Left ventricle myocardium inferior (tissue), 1 donor: ENCODE data around the gene CERK. TPM values are rescaled to one million over a fixed set of nuclear protein-coding genes. Genes with fewer than 3 reads are reported as not detected.

Source experiments
- DNase-seq: peaks from one replicate; pipeline ENCODE4 v3.0.0-alpha.2; 2020
- H3K27ac ChIP-seq: fragments of 200-600 bp; replicated peaks from 2 replicates; pipeline ENCODE4 v1.8.0; 2021
- H3K27me3 ChIP-seq: fragments of 200-600 bp; 2 replicates; pipeline ENCODE4 v1.8.0; 2021; ENCODE audit warnings: low read depth
- H3K36me3 ChIP-seq: fragments of 200-600 bp; 2 replicates; pipeline ENCODE4 v1.8.0; 2021
- H3K4me1 ChIP-seq: fragments of 200-600 bp; 2 replicates; pipeline ENCODE4 v1.8.0; 2021
- H3K4me3 ChIP-seq: fragments of 200-600 bp; 2 replicates; pipeline ENCODE4 v1.8.0; 2021; ENCODE audit warnings: mild to moderate bottlenecking, moderate library complexity
- H3K9me3 ChIP-seq: fragments of 200-600 bp; replicated peaks from 2 replicates; pipeline ENCODE4 v1.8.0; 2021
- intact Hi-C: fragments of 100-400 bp; cut with micrococcal nuclease; formaldehyde crosslinking; loops from one replicate; pipeline ENCODE4 v1.11.0; 2022
- total RNA-seq: library from RNA; stranded (reverse); fragmentation: NEBNext Ultra II Directional; extraction: Animal tissue kit (Norgen Biotek cat#: 25700); gene quantifications from one replicate; pipeline ENCODE4 v1.2.1, GENCODE V29; 2021
- TF ChIP-seq, protein P1 (sequence below): fragments of 200-600 bp; IDR thresholded peaks from 2 replicates; pipeline ENCODE4 v1.8.0; 2021; ENCODE audit warnings: antibody characterized with exemption, mild to moderate bottlenecking, borderline replicate concordance
- donor health status: DM: no; HTN: yes; CAD: no; lungs with severe emphysema.

The CERK gene
- total RNA-seq, 1 donor from 2014 or later = 76.9 TPM

DNA sequence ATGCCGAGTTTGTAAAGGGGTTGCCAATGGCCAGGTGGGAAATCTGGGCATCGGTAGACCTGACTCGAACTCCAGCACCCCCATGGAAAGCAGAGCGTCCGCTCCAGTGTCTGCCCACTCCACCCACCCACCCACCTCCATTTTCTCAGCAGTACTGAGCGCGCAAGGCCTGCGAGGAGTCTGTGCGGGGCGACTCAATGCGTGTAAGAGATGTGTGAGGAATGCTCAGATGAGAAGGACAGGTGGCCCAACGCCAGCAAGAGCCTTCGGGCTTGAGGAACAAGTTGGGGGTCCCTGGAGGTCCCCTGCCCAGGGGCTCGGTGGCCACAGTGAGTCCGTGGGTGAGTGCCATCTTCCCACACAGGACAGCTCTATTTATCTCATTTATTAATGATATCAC lies 50.6 kb downstream of the CERK start:
- H3K27me3 ChIP-seq = no peaks in the 10 kb centered on the region
- no peak for DNase-seq
- H3K4me1 ChIP-seq = peaks cover 73% of the 10 kb centered on the region
- H3K27ac ChIP-seq = peak overlapping the region; percentile 92
- intact Hi-C loops = no loop called here
- peaks cover 57% of the 10 kb centered on the region for H3K36me3 ChIP-seq
- H3K4me3 ChIP-seq = no peak overlapping the region
- TF ChIP-seq, protein P1, sequence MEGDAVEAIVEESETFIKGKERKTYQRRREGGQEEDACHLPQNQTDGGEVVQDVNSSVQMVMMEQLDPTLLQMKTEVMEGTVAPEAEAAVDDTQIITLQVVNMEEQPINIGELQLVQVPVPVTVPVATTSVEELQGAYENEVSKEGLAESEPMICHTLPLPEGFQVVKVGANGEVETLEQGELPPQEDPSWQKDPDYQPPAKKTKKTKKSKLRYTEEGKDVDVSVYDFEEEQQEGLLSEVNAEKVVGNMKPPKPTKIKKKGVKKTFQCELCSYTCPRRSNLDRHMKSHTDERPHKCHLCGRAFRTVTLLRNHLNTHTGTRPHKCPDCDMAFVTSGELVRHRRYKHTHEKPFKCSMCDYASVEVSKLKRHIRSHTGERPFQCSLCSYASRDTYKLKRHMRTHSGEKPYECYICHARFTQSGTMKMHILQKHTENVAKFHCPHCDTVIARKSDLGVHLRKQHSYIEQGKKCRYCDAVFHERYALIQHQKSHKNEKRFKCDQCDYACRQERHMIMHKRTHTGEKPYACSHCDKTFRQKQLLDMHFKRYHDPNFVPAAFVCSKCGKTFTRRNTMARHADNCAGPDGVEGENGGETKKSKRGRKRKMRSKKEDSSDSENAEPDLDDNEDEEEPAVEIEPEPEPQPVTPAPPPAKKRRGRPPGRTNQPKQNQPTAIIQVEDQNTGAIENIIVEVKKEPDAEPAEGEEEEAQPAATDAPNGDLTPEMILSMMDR = no peak
- H3K9me3 ChIP-seq = no peaks in the 10 kb centered on the region

DNA sequence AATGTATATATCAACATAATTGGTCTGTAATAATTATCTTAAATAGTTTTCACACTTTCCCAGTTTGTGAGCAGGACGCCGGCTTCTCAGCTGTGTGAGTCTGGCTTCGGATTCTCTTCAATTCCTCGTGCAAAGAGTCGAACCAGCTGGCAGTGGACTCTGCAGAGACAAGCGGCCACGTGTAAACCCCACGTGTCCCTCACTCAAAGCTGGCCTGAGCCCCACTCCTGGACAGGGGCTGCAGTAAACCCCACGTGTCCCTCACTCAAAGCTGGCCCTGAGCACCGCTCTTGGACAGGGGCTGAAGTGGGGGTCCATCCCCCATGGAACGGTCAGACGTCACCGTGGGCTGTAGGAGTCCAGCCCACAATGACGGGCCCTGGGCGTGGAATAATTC lies 51.0 kb downstream of the CERK start:
- H3K4me1 ChIP-seq = peaks cover 73% of the 10 kb centered on the region
- DNase-seq = no peak
- H3K27ac ChIP-seq = peak overlapping the region; percentile 92
- peaks cover 57% of the 10 kb centered on the region for H3K36me3 ChIP-seq
- H3K9me3 ChIP-seq = no peaks in the 10 kb centered on the region
- no peaks in the 10 kb centered on the region for H3K27me3 ChIP-seq
- intact Hi-C loops = no loop called here
- no peak overlapping the region for H3K4me3 ChIP-seq
- TF ChIP-seq, protein P1 = no peak

DNA sequence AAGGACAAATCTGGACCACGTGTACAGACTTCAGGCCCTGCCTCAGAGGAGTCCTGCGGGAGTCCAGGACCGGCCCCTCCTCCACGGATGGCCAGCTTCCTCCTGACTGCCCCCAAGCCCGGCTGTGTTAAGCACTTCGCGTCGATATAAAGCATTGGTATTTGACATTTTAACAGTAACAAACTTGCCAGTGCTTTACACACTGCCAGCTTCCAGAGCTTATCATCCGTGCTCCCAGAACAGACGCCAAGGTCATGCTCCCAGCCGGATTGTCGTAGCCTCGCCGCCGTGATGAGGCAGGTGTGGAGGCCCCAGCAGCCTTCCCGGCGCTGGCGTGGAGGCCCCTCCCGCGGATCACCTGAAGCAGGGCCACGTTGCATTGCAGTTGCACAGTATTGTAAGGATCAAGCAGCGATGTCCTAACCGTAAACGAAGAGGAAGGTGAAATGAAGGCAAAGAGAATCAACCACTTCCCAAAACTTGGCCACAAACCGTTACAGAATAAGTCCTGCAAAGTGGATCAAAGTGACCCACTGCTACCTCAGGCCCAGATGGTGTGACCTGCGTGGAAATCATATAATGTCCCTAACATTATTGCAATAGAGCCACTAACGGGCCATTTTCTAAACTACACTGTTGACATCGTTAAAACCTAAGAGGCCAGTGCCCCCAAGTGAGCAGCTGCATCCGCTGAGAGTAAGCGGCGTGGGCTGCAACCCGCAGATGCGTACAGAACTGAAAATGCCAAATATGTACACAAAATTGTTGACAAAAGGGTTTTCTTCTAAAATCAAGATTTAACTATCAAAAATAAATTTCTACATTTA lies 51.6 kb downstream of the CERK start:
- DNase-seq = peak; percentile 62
- Histone ChIP-seq H3K27ac (peak overlapping the region; percentile 92), H3K4me1 (peaks cover 73% of the 10 kb centered on the region), H3K36me3 (peaks cover 51% of the 10 kb centered on the region), H3K27me3 (no peaks in the 10 kb centered on the region), H3K4me3 (peak overlapping the region; percentile 18), H3K9me3 (no peaks in the 10 kb centered on the region)
- TF ChIP-seq, protein P1 = no peak
- intact Hi-C loops = no loop called here

DNA sequence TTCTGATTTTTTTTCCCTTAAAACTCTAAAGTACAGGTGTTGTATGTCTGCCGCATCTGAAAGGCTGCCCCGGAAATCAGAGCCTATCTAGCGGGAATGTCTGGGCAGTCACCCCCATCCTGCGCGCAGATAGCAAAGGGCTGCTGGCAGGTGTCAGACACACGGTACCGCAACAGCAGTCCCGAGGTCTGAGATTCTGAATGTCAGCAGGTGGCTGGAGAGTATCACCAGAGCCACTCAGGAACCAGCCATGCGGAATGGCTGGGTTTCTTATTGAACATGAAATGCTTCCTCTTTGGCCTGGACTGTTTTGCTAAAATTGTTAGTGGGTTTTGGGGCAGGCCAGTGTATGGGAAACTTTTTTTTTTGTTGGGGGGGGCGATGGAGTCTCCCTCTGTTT lies 53.3 kb downstream of the CERK start:
- peak overlapping the region; percentile 92 for H3K27ac ChIP-seq
- peak; percentile 55 for DNase-seq
- peaks cover 33% of the 10 kb centered on the region for H3K36me3 ChIP-seq
- no peaks in the 10 kb centered on the region for H3K9me3 ChIP-seq
- no peaks in the 10 kb centered on the region for H3K27me3 ChIP-seq
- H3K4me1 ChIP-seq = peaks cover 78% of the 10 kb centered on the region
- H3K4me3 ChIP-seq = no peak overlapping the region
- intact Hi-C loops = no loop called here
- TF ChIP-seq, protein P1 = no peak

DNA sequence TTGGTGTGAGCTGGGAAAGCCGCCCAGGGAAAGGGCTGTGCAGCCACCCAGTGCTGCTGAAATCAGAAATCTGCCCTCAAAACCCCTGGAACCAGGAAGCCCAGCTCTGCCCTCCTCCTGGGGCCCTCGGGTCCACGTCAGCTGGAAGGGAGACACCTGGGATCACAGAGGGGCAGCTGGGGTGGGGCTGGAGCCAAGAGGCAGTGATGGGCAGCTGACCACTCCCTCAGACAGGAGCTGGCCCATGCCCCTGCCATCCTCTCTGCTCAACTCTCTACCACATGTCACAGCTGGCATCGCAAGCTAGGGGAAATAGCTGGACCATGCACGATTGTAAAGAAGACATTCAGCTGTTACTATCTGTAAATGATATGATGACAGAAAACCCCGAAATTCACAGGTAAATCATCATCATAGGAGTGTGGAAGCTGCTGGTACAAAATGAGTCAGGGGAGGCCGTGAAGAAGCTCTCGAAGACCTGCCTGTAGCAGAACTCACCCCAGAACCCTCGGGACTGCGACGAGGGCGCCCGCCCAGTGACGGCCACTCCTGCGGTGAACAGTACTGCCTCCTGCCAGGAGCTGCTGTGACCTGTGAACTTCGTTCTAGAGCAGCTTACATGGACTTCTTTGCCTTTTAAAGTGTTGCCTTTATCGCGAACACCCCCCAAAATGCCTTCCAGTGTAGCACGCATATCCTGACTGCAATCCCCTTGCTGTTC lies 55.9 kb downstream of the CERK start:
- Histone ChIP-seq H3K27me3 (no peaks in the 10 kb centered on the region), H3K27ac (peak overlapping the region; percentile 19), H3K9me3 (no peaks in the 10 kb centered on the region), H3K36me3 (peaks cover 25% of the 10 kb centered on the region), H3K4me3 (no peak overlapping the region), H3K4me1 (peaks cover 75% of the 10 kb centered on the region)
- intact Hi-C loops = no loop called here
- no peak for DNase-seq
- TF ChIP-seq, protein P1 = no peak
